GM19025 (cell line): ENCODE data around the gene SYNDIG1.

ENCODE experiments used
- ATAC-seq: cut with Tn5 transposase; IDR thresholded peaks from one replicate; pipeline ENCODE4 v1.9.1; 2021; ENCODE audit warnings: mild to moderate bottlenecking, low read depth, moderate library complexity; ENCODE audit not compliant: unreplicated experiment

Gene SYNDIG1

GRCh38 chr20:24445510-24446170 is 23.8 kb upstream of the SYNDIG1 start:
- ATAC-seq, result no peak

DNA sequence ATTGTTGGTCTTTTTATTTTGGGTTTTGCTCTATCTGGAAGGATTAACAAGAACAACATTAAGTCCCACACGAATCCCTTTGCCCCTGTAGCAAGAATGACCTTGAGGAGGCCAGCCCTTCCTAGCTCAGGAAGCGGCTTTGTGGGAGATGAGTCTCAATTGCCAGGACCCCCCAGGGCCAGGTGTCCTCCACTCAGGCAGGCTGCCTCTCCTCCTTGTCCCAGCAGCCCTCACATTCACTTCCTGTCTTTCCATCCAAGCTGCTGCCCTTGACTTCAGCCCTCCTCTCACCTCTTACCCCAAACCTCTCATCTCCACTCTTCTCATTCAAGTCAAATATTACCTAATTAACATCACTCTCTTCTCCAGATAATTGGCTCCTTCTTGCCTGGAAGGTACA is 22.6 kb upstream of the SYNDIG1 start:
- ATAC-seq, result no peak

DNA sequence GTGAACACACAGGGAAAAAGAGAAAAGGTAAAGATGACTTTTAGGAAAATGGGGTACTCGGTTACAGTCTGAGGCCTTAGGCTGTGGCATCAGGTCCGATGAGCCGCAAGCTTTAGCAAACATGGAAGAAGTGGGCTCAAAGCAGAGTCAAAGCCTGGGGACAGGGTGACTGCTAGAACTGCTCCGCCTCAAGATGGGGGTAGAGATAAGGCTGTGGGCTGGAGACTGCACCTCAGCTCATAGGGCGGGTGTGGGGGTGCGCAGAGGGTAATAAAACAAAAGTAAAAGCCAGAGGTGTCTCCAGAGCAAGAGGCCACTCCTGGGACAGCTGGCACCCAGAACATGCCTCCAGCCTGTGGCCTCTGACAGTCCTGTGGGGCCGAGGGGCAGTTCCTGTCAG is 21.3 kb upstream of the SYNDIG1 start:
- ATAC-seq, result no peak

DNA sequence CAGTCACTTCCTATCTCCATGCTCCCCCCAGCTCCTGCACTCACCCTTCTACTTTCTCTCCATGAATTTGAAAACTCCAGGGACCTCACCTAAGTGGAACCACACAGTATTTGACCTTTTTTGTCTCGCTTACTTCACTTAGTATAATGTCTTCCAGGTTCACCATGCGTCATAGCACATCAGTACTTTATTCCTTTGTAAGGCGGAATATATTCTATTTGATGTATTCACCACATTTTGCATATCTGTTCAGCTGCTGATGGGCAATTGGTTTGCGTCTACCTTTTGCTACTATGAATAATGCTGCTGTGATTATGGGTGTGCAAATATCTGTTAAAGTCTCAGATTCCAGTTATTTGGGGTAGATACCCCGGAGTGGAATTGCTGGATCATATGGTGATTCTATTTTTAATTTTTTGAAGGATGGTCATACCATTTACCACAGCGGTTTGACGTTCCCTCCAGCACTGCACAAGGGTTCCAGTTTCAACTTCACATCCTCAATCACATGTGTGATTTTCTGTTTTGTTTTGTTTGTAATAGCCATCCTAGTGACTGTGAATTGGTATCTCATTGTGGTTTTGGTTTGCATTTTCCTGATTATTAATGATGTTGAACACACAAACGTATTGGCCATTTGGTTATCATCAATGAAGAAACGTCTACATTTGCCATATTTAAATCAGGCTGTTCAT is 20.3 kb upstream of the SYNDIG1 start:
- ATAC-seq, result no peak

GRCh38 chr20:24450177-24450576 is 19.3 kb upstream of the SYNDIG1 start:
- no peak for ATAC-seq

DNA sequence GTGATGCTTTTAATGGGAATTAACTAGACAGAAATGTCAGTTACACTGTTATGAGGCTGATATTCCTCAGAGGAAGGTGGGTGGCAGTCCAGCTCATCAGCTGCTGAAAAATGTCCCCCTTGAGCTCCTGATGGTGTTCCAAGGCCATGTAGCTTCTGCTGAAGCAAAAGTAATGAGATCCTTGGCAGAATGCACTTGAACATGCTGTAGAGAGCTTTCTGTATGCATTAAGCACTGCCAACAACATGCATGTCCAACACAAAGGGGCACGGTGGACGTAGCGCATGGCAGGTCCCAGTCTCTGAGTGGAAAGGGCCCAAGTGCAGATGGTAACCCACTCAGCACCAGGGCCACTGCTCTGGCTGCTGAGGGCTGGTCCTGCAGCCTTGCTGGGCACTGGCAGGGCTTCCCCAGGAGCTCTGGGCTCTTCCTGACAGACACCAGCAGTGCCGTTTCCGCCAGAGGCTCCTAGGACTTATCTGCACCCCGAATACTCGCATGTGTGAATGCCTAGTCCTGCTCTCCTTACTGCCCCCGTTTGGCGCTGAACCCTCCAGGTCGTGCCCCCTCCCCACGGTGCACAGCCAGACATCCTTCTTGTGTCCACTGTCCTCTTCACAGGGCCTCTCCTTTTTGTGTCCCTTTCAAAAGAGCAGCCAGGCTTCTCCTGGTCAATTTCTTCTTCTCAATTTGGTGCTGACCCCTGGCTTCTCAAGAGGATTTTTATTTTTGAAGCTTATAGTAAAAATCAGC is 18.6 kb upstream of the SYNDIG1 start:
- ATAC-seq, result no peak

GRCh38 chr20:24451428-24451827 is 18.0 kb upstream of the SYNDIG1 start:
- ATAC-seq, result no peak

DNA sequence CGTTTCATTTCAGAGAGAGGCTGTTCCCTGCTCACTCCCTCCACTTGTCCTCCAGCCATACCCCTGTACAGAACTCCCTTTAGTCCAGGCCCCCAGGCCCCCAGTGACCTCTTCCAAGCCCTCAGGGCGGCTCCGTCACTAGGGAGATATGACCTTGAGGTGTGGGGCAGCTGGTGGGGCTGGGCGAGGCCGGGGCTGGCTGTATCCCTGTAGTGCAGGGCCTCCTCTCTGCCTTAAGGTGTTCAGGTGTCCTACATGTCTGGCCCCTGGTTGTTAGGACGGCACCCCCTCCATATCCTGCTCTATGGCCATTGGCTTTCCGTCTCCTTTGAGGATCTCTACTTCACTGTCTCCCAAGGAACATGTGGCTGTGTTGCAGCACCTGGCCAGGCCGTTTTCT is 17.4 kb upstream of the SYNDIG1 start:
- ATAC-seq, result no peak

GRCh38 chr20:24452498-24453127 is 16.8 kb upstream of the SYNDIG1 start:
- no peak for ATAC-seq

DNA sequence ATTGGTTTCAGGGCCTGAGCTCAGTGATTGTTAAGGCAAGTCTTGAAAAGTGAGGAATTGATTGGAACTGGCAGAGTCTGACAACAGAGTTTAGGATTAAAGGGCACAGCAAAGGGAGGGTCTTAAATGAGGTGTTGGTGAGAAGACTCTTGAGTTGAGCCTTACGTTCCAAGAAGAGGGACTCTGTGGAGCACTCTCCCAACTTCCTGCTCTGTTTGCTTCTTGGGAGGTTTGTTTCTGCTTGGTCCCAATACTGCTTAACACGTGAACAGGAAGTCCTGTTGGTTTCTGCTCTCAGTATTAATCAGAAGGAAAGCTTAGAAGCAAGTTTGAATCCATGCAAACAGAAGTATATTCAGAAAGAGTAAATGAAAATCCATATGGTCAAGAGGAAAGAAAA is 15.6 kb upstream of the SYNDIG1 start:
- ATAC-seq, result no peak

DNA sequence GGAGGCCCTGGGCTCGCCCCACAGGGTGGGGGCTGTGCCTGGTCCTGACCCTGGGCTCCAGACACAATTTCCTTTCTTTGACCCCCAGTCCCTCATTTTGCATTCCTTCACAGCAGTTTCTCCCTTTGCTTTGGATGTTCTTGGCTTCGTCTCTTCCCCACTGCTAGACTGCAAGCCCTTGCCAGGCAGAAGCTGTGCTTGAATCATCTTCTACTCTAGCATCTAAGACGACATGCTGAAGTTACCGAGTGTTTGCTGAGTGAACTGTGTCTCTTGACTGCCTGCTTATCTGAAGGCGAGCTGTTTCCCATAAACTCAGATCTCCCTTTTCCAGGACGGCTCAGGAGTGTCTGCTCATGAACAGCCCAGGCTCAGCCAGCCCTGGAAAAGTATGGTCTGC is 14.3 kb upstream of the SYNDIG1 start:
- ATAC-seq, result no peak

DNA sequence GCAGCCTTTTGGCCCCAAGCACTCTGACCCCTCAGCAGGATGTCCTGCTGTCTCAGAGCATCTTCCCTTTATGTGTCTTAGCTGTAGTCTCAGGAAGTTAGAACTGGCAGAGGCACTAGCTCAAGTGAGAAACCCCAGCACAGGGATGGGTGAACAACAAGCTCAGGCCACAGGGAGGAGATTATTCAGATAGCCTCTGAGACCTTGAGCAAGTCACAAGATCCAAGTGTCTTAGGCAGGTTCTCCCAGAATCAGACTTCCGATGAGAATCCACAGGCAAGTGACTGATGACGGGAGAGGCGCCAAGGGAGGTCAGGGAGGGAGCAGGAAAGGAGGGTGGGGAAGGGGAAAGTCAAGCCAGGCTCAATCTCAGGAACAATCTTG is 13.0 kb upstream of the SYNDIG1 start:
- no peak for ATAC-seq

DNA sequence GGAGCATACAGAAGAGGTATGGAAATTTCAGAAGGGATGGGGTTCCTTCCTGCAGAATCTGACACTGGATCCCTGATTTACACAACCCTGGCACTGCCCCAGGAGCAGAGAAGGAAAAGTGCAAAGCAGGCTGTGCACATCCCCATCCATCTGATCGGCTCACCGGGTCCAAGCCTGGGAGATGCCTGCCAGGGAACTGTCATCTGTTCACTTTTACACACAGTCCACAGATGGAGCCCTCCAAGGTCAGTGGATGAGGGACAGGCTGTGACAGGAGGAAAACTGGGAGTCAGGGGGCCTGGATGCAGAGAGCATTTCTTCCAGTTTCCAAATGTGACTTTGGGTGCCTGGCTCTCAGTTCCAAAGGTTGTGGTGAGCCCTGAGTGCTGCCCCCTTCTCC is 11.0 kb upstream of the SYNDIG1 start:
- no peak for ATAC-seq

GRCh38 chr20:24459733-24460132 is 9.7 kb upstream of the SYNDIG1 start:
- ATAC-seq, result no peak

- ATAC-seq, result no peak
Observed at GRCh38 chr20:24460712-24461111, 8.7 kb upstream of the SYNDIG1 start.

- no peak for ATAC-seq
Observed at GRCh38 chr20:24461848-24462247, 7.6 kb upstream of the SYNDIG1 start.

DNA sequence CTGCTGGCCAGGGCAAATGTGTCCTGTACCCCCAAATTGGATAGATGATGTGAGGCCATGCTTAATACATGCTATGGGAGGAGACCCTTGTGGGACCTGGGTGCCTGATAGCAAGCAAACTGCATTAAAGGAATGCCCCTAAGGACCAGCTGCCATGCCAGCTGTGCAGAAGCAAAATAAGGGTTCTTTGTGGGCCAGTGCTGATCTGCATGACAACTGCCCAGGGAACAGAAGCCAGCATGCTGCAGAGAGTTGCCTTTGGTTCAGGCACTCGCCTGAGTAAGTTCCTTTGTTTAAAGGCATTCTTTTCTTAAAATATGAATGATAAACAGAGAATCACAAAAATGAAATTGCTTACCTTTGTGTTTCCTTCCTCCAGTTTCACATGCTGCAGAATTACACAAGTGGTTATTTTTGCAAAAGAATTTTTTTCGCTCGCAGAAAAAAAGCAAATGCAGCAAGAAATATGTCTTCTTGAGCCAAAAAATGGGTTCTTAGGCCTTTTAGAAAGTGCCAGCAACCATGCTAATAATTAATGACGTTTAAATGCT is 6.9 kb upstream of the SYNDIG1 start:
- no peak for ATAC-seq

DNA sequence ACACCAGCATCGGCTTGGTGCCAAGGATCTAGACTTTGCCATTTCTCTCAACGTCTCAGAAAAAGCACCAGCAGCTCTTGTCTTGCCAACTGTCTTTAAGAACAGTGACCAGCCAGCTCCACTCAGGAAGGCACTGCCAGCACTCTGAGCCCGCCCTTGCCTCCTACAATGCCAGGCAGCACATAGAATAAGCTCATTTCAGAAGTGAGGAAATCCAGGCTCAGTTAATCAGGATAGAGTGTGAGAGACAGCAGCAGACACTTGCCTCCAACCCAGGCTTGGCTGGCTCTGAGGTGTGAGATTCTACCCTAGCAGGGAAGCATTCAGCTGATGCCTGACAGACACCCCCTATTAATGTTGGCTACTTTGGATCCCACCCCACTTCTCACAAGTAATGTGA is 4.3 kb upstream of the SYNDIG1 start:
- no peak for ATAC-seq

- no peak for ATAC-seq
Observed at GRCh38 chr20:24465730-24466129, 3.7 kb upstream of the SYNDIG1 start.

GRCh38 chr20:24468401-24469115 is 871 bp upstream of the SYNDIG1 start:
- ATAC-seq, result no peak
